GM23338 (cell line): ENCODE data around the gene ADAD2. TPM values are rescaled to one million over a fixed set of nuclear protein-coding genes. Genes with fewer than 3 reads are reported as not detected.

Source experiments
- ATAC-seq: fragments of 200-7000 bp; cut with Tn5 transposase; 3 replicates; pipeline ENCODE4 v1.9.1; 2020
- DNase-seq: peaks from one replicate; pipeline ENCODE4 v3.0.0-alpha.2; 2015; ENCODE audit warnings: low spot score
- H2AFZ ChIP-seq: fragments of 200-600 bp; sonication (generic); 2 replicates; pipeline ENCODE4 v1.8.0; 2016; ENCODE audit warnings: antibody characterized with exemption, mild to moderate bottlenecking, moderate library complexity
- H3F3A ChIP-seq: fragments of 200-600 bp; sonication (generic); replicated peaks from 2 replicates; pipeline ENCODE4 v1.8.0; 2017; ENCODE audit warnings: antibody characterized with exemption, mixed run types, low read depth
- H3K27ac ChIP-seq: fragments of 200-600 bp; sonication (generic); 2 replicates; pipeline ENCODE4 v1.6.1; 2016; ENCODE audit warnings: low read depth
- H3K27me3 ChIP-seq: fragments of 200-600 bp; sonication (generic); 2 replicates; pipeline ENCODE4 v1.8.0; 2016; ENCODE audit warnings: mild to moderate bottlenecking, mixed run types, moderate library complexity; ENCODE audit not compliant: insufficient read depth
- H3K36me3 ChIP-seq: fragments of 200-600 bp; sonication (generic); 2 replicates; pipeline ENCODE4 v1.8.0; 2016; ENCODE audit warnings: mild to moderate bottlenecking; ENCODE audit not compliant: insufficient read depth
- H3K4me1 ChIP-seq: fragments of 200-600 bp; sonication (generic); 2 replicates; pipeline ENCODE4 v1.8.0; 2016; ENCODE audit warnings: mild to moderate bottlenecking, moderate library complexity; ENCODE audit not compliant: insufficient read depth
- H3K4me2 ChIP-seq: fragments of 200-600 bp; sonication (generic); 2 replicates; pipeline ENCODE4 v1.7.1; 2017; ENCODE audit warnings: mixed run types
- H3K4me3 ChIP-seq: fragments of 200-600 bp; sonication (generic); 2 replicates; pipeline ENCODE4 v1.6.1; 2016; ENCODE audit warnings: mixed run types
- H3K79me2 ChIP-seq: fragments of 200-600 bp; sonication (generic); replicated peaks from 2 replicates; pipeline ENCODE4 v1.8.0; 2017; ENCODE audit warnings: mild to moderate bottlenecking; ENCODE audit not compliant: insufficient read depth
- H3K9me2 ChIP-seq: fragments of 200-600 bp; sonication (generic); 2 replicates; pipeline ENCODE4 v1.8.0; 2017; ENCODE audit not compliant: insufficient read depth
- H4K20me1 ChIP-seq: fragments of 200-600 bp; sonication (generic); replicated peaks from 2 replicates; pipeline ENCODE4 v1.8.0; 2017; ENCODE audit warnings: mild to moderate bottlenecking; ENCODE audit not compliant: insufficient read depth
- H3K27ac Mint-ChIP-seq: 2 replicates; pipeline ENCODE4 v1.8.0; 2020; ENCODE audit warnings: inconsistent platforms, mild to moderate bottlenecking, moderate library complexity, mixed read lengths
- H3K27me3 Mint-ChIP-seq: 3 replicates; pipeline ENCODE4 v1.8.0; 2022; ENCODE audit warnings: low read depth, mild to moderate bottlenecking, moderate library complexity, mixed read lengths, inconsistent platforms; ENCODE audit not compliant: insufficient read depth, poor library complexity
- H3K36me3 Mint-ChIP-seq: 3 replicates; pipeline ENCODE4 v1.8.0; 2021; ENCODE audit warnings: low read depth, mild to moderate bottlenecking, inconsistent platforms, moderate library complexity, mixed read lengths
- H3K4me1 Mint-ChIP-seq: 3 replicates; pipeline ENCODE4 v1.8.0; 2020; ENCODE audit warnings: mild to moderate bottlenecking, inconsistent platforms, mixed read lengths
- H3K4me3 Mint-ChIP-seq: 3 replicates; pipeline ENCODE4 v1.8.0; 2021; ENCODE audit warnings: moderate library complexity, mild to moderate bottlenecking, inconsistent platforms, mixed read lengths
- H3K9me3 Mint-ChIP-seq: 3 replicates; pipeline ENCODE4 v1.8.0; 2020; ENCODE audit warnings: moderate library complexity, mild to moderate bottlenecking, inconsistent platforms, mixed read lengths
- CREB1 ChIP-seq: fragments of 250-450 bp; sonication (Bioruptor Pico); IDR thresholded peaks from 2 replicates; pipeline ENCODE4 v1.5.0; 2020; ENCODE audit warnings: low read depth, mild to moderate bottlenecking, moderate library complexity
- CTCF ChIP-seq, 2 experiments: fragments of 200-600 bp in 1 of 2; sonication (generic) in 1 of 2; conservative IDR thresholded peaks; 2 replicates each; pipeline versions ENCODE4 v1.5.1 to v1.6.1; 2016 to 2017; ENCODE audit warnings: antibody characterized with exemption in 2 of 2, low read depth in 2 of 2, mild to moderate bottlenecking in 2 of 2, moderate library complexity in 1 of 2
- ETS1 ChIP-seq: IDR thresholded peaks from 2 replicates; pipeline ENCODE4 v1.6.1; 2016; ENCODE audit warnings: antibody characterized with exemption
- EZH2 ChIP-seq: fragments of 200-600 bp; sonication (generic); IDR thresholded peaks from one replicate; pipeline ENCODE4 v1.8.0; 2017; ENCODE audit warnings: antibody characterized with exemption, mild to moderate bottlenecking, low read depth; ENCODE audit not compliant: unreplicated experiment
- EZH2phosphoT487 ChIP-seq: fragments of 200-600 bp; sonication (generic); IDR thresholded peaks from one replicate; pipeline ENCODE4 v1.8.1; 2018; ENCODE audit warnings: antibody characterized with exemption; ENCODE audit not compliant: unreplicated experiment
- JUNB ChIP-seq: IDR thresholded peaks from one replicate; pipeline ENCODE4 v1.6.1; 2016; ENCODE audit warnings: antibody characterized with exemption; ENCODE audit not compliant: unreplicated experiment
- NANOG ChIP-seq: IDR thresholded peaks from 2 replicates; pipeline ENCODE4 v1.6.1; 2016; ENCODE audit warnings: antibody characterized with exemption, borderline replicate concordance
- POLR2AphosphoS5 ChIP-seq: IDR thresholded peaks from 2 replicates; pipeline ENCODE4 v1.6.1; 2016; ENCODE audit warnings: antibody characterized with exemption, low read depth
- STAT1 ChIP-seq: IDR thresholded peaks from one replicate; pipeline ENCODE4 v1.6.1; 2016; ENCODE audit warnings: antibody characterized with exemption; ENCODE audit not compliant: unreplicated experiment
- ZNF114 ChIP-seq: fragments of 250-450 bp; sonication (Bioruptor Pico); IDR thresholded peaks from 2 replicates; pipeline ENCODE4 v1.5.0; 2020; ENCODE audit warnings: mild to moderate bottlenecking, moderate library complexity
- ZNF331 ChIP-seq: fragments of 250-450 bp; sonication (Bioruptor Pico); IDR thresholded peaks from 2 replicates; pipeline ENCODE4 v1.5.0; 2020; ENCODE audit warnings: low read depth, mild to moderate bottlenecking, moderate library complexity
- polyA plus RNA-seq: library from polyadenylated mRNA; unstranded; fragments of >200 nt; fragmentation: Nextera tagmentation; extraction: Ambion mirVana; gene quantifications from 2 replicates; pipeline ENCODE4 v1.2.1, GENCODE V29; 2016
- total RNA-seq: library from RNA; depleted of rRNA; stranded (reverse); fragments of >200 nt; shearing (Covaris generic); gene quantifications from 2 replicates; pipeline ENCODE4 v1.2.3, GENCODE V29; 2014

Gene ADAD2
- total and polyA plus RNA-seq, 2 experiments from 2014 or later: 1.6 to 4.5 TPM

GRCh38 chr16:84237994-84238750 is 47.2 kb downstream of the ADAD2 start:
- Histone ChIP-seq H3K36me3 (no peaks in the 10 kb centered on the region), H3K4me2 (no peak overlapping the region), H4K20me1 (no peaks in the 10 kb centered on the region), H3K79me2 (no peaks in the 10 kb centered on the region), H3K27me3 (no peaks in the 10 kb centered on the region), H2AFZ (no peak overlapping the region), H3K27ac (no peak overlapping the region), H3F3A (no peaks in the 10 kb centered on the region), H3K4me1 (no peaks in the 10 kb centered on the region), H3K4me3 (no peak overlapping the region), H3K9me2 (no peaks in the 10 kb centered on the region)
- no peak for TF ChIP-seq NANOG
- TF ChIP-seq ZNF114 (CRISPR knock-in tag): no peak
- no peak for TF ChIP-seq EZH2phosphoT487
- no peak for TF ChIP-seq EZH2
- no peak for TF ChIP-seq JUNB
- TF ChIP-seq CREB1 (CRISPR knock-in tag): no peak
- TF ChIP-seq ETS1: no peak
- no peak for TF ChIP-seq ZNF331 (CRISPR knock-in tag)
- TF ChIP-seq STAT1: no peak
- no peak overlapping the region for H3K27ac Mint-ChIP-seq
- ATAC-seq (no peak), DNase-seq (no peak)
- no peaks in the 10 kb centered on the region for H3K9me3 Mint-ChIP-seq
- no peaks in the 10 kb centered on the region for H3K36me3 Mint-ChIP-seq
- no peak overlapping the region for H3K4me3 Mint-ChIP-seq
- H3K27me3 Mint-ChIP-seq: peaks cover 2% of the 10 kb centered on the region
- H3K4me1 Mint-ChIP-seq: no peaks in the 10 kb centered on the region

GRCh38 chr16:84239141-84239769 is 48.3 kb downstream of the ADAD2 start:
- 0 out of 2 replicates have a peak, but pooled peaks cover 2% of the 10 kb centered on the region for H3K9me2 ChIP-seq
- TF ChIP-seq CTCF (conservative IDR thresholded peaks at IDR 0.05; ENCODE audit: low read depth in 2 of 2) (peak in 1 of 2 experiments; percentile 19; a peak in 1 of 4 replicates), POLR2AphosphoS5 (no peak)
- H3K79me2 ChIP-seq: no peaks in the 10 kb centered on the region
- Mint-ChIP-seq H3K9me3 (peaks cover 9% of the 10 kb centered on the region), H3K4me3 (no peak overlapping the region), H3K27ac (no peak overlapping the region), H3K36me3 (no peaks in the 10 kb centered on the region), H3K4me1 (no peaks in the 10 kb centered on the region), H3K27me3 (peaks cover 2% of the 10 kb centered on the region)
- peak overlapping the region; percentile 76; the same call in 1 of the 2 replicates for H2AFZ ChIP-seq
- no peak overlapping the region for H3K4me3 ChIP-seq
- DNase-seq: no peak
- no peaks in the 10 kb centered on the region for H4K20me1 ChIP-seq
- H3K27me3 ChIP-seq: no peaks in the 10 kb centered on the region
- H3K27ac ChIP-seq: no peak overlapping the region
- ATAC-seq: peak; percentile 57; the same call in 2 of the 3 replicates
- H3K36me3 ChIP-seq: no peaks in the 10 kb centered on the region
- no peaks in the 10 kb centered on the region for H3F3A ChIP-seq
- H3K4me1 ChIP-seq: no peaks in the 10 kb centered on the region
- no peak overlapping the region for H3K4me2 ChIP-seq
